Vagina (tissue), 2 donors: ENCODE measurements around the gene VPS37C. TPM values are rescaled to one million over a fixed set of nuclear protein-coding genes. Genes with fewer than 3 reads are reported as not detected.

Experiments
- DNase-seq, 2 donors: peaks; one replicate each; pipeline ENCODE4 v3.0.0-alpha.2; 2017; ENCODE audit errors: extremely low spot score in 2 of 2
- H3K27ac ChIP-seq: fragments of 200-600 bp; sonication (generic); one replicate; pipeline ENCODE4 v1.5.1; 2019
- H3K27me3 ChIP-seq: fragments of 200-600 bp; sonication (generic); one replicate; pipeline ENCODE4 v1.5.1; 2019
- H3K36me3 ChIP-seq, 2 donors: fragments of 200-600 bp; sonication (generic); one replicate each; pipeline ENCODE4 v1.5.1; 2017 to 2019
- H3K4me1 ChIP-seq: fragments of 200-600 bp; sonication (generic); one replicate; pipeline ENCODE4 v1.5.1; 2019
- H3K4me3 ChIP-seq, 2 donors: fragments of 200-600 bp; sonication (generic); 1 replicate in 1 of 2; 2 replicates in 1 of 2; pipeline ENCODE4 v1.5.1; 2016 to 2019
- H3K9me3 ChIP-seq: fragments of 200-600 bp; sonication (generic); one replicate; pipeline ENCODE4 v1.5.1; 2019
- POLR2A ChIP-seq, 2 donors: fragments of 450-650 bp; IDR thresholded peaks; one replicate each; pipeline ENCODE4 v1.6.1; 2017; ENCODE audit warnings: antibody characterized with exemption in 2 of 2, mild to moderate bottlenecking in 2 of 2, moderate library complexity in 2 of 2
- POLR2AphosphoS5 ChIP-seq, 2 donors: sonication (generic); formaldehyde crosslinking; IDR thresholded peaks; one replicate each; pipeline ENCODE4 v1.9.0; 2017; ENCODE audit warnings: antibody characterized with exemption in 2 of 2, mild to moderate bottlenecking in 2 of 2, low read depth in 1 of 2; ENCODE audit not compliant: insufficient read depth in 1 of 2
- intact Hi-C: fragments of 100-400 bp; cut with DNase I; formaldehyde crosslinking; loops from one replicate; pipeline ENCODE4 v1.15.1; 2023
- total RNA-seq: library from RNA; depleted of rRNA; stranded (reverse); fragments of >200 nt; gene quantifications from one replicate; pipeline ENCODE4 v1.2.3, GENCODE V29; 2016
- TF ChIP-seq, protein P1 (sequence below), 3 experiments: fragments of 450-650 bp in 2 of 3; fragments of 200-600 bp in 1 of 3; sonication (generic) in 1 of 3; IDR thresholded peaks; one replicate each; pipeline ENCODE4 v1.5.1; 2017 to 2019; ENCODE audit warnings: antibody characterized with exemption in 3 of 3, mild to moderate bottlenecking in 2 of 3, moderate library complexity in 2 of 3

The VPS37C gene
- total RNA-seq, 1 donor from 2014 or later: 15.7 TPM

DNA sequence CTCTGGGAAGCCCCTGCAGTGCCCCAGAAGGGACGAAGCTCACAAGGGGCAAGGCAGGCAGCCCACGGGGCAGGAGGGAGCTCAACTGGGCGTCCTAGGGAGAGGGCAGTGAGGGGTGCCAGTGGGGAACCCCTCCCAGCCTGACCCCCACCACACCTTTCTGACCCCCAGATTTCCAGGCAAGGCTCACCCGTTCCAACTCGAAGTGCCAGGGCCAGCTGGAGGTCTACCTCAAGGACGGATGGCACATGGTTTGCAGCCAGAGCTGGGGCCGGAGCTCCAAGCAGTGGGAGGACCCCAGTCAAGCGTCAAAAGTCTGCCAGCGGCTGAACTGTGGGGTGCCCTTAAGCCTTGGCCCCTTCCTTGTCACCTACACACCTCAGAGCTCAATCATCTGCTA is 43.2 kb downstream of the VPS37C start:
- Histone ChIP-seq H3K27me3 (no peaks in the 10 kb centered on the region), H3K27ac (no peak overlapping the region), H3K36me3 (no peaks in the 10 kb centered on the region), H3K4me3 (no peak overlapping the region), H3K9me3 (no peaks in the 10 kb centered on the region), H3K4me1 (no peaks in the 10 kb centered on the region)
- intact Hi-C loops: no loop called here
- TF ChIP-seq POLR2AphosphoS5 (IDR thresholded peaks at IDR 0.05; ENCODE audit: insufficient read depth in 1 of 2, low read depth in 1 of 2): no peak
- no peak for TF ChIP-seq POLR2A (IDR thresholded peaks at IDR 0.05)
- TF ChIP-seq, protein P1, sequence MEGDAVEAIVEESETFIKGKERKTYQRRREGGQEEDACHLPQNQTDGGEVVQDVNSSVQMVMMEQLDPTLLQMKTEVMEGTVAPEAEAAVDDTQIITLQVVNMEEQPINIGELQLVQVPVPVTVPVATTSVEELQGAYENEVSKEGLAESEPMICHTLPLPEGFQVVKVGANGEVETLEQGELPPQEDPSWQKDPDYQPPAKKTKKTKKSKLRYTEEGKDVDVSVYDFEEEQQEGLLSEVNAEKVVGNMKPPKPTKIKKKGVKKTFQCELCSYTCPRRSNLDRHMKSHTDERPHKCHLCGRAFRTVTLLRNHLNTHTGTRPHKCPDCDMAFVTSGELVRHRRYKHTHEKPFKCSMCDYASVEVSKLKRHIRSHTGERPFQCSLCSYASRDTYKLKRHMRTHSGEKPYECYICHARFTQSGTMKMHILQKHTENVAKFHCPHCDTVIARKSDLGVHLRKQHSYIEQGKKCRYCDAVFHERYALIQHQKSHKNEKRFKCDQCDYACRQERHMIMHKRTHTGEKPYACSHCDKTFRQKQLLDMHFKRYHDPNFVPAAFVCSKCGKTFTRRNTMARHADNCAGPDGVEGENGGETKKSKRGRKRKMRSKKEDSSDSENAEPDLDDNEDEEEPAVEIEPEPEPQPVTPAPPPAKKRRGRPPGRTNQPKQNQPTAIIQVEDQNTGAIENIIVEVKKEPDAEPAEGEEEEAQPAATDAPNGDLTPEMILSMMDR (IDR thresholded peaks at IDR 0.05): no peak
- DNase-seq: no peak

DNA sequence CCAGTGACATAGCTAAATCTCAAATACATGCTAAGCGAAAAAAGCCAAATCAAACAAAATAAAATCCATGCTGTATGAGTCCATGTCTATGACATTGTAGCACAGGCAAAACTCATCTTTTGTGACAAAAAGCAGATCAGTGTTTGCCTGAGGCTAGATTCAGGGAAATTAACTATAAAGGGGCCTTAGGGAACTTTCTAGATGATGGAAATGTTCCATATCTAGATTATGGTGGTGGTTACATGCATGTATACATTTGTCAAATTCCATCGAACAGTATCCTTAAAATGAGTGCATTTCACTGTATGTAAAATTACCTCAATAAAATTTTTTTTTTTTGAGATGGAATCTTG is 44.1 kb downstream of the VPS37C start:
- intact Hi-C loops: no loop called here
- DNase-seq: no peak
- H3K9me3 ChIP-seq: no peaks in the 10 kb centered on the region
- no peak overlapping the region for H3K4me3 ChIP-seq
- H3K27ac ChIP-seq: no peak overlapping the region
- no peaks in the 10 kb centered on the region for H3K27me3 ChIP-seq
- TF ChIP-seq POLR2A (IDR thresholded peaks at IDR 0.05): no peak
- H3K36me3 ChIP-seq: no peaks in the 10 kb centered on the region
- no peaks in the 10 kb centered on the region for H3K4me1 ChIP-seq

DNA sequence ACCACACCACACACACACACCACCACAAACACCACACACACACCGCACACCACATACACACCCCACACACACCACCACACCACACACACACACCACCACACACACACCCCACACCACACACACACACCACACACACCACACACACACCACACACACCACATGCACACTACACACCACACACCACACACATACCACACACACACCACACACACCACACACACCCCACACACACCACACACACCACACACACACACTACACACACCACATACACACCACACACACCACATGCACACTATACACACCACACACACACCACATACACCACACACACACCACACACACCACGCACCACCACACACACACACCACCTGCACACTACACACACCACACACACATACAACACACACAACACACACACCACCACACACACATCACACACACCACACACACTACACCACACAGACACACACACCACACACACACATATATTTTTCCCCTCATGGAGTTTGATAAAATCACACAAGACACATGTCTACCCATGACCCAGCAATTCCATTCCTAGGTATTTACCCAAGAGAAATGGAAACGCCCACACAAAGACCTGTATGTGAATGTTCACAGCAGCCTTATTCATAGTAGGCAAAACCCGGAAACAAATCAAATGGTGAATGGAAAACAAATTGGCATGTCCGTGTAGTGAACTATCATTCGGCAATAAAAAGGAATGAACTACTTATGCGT is 44.6 kb downstream of the VPS37C start:
- no peaks in the 10 kb centered on the region for H3K9me3 ChIP-seq
- H3K4me1 ChIP-seq: no peaks in the 10 kb centered on the region
- H3K36me3 ChIP-seq: no peaks in the 10 kb centered on the region
- intact Hi-C loops: no loop called here
- DNase-seq: no peak
- no peak overlapping the region for H3K27ac ChIP-seq
- no peak overlapping the region for H3K4me3 ChIP-seq
- H3K27me3 ChIP-seq: no peaks in the 10 kb centered on the region
- TF ChIP-seq POLR2A (IDR thresholded peaks at IDR 0.05): no peak
- TF ChIP-seq POLR2AphosphoS5 (IDR thresholded peaks at IDR 0.05; ENCODE audit: insufficient read depth in 1 of 2, low read depth in 1 of 2): no peak
- TF ChIP-seq, protein P1 (IDR thresholded peaks at IDR 0.05): no peak

DNA sequence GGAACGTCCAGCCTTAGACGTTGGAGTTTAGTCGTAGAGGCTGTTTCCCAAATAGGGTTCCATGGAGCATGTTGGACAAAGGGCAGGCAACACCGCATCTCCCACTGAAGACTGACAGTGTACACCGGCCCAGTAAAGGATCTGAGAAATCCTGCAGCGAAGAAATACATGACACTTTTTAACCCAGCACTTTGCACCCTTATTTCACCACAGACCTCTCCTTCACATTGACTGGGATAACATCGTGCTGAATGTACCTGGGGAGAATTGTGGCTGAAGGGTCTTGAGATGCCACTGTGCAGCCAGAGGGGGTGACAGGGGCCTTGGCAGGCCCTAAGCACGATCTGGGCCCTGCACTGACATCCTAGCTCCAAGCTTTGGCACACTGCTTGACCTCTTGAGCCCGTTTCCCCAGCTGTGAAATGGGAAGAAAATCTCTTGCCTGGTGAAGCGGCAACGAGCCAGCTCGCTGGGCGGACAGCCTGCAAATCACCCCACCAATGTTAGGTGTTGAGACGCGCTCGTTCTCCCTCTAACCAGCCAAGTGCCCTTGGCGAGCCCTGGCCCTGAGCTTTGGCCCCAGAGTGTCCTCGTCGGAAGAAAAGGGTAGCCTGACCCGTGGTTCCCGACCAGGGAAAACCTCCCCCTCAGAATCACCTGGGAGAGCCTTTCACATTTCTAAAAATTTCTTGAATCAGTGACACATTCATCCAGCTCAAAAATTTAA is 45.6 kb downstream of the VPS37C start:
- no peak overlapping the region for H3K27ac ChIP-seq
- no peaks in the 10 kb centered on the region for H3K4me1 ChIP-seq
- no peaks in the 10 kb centered on the region for H3K9me3 ChIP-seq
- no peak overlapping the region for H3K4me3 ChIP-seq
- DNase-seq: no peak
- no peaks in the 10 kb centered on the region for H3K36me3 ChIP-seq
- TF ChIP-seq POLR2A (IDR thresholded peaks at IDR 0.05): no peak
- intact Hi-C loops: no loop called here
- H3K27me3 ChIP-seq: no peaks in the 10 kb centered on the region

DNA sequence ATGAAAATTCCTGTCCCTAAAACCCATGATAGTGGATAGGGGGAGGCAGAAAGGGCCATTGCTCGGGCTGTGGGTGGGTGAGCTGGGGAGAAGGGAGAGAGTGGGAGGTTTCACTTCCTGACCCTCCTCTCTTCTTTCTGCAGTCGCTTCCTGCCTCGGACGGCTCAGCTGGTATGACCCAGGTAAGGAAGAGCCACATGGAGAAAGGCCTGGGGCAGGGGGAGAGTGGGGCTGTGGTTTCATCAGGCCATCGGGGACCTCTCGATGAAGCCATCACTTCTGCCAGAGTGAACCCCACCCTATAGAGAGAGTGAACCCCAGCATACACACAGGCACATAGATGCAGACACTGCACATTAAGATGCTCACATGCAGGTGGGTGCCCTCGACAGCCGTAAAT is 46.3 kb downstream of the VPS37C start:
- Histone ChIP-seq H3K27me3 (no peaks in the 10 kb centered on the region), H3K4me1 (no peaks in the 10 kb centered on the region), H3K36me3 (no peaks in the 10 kb centered on the region), H3K27ac (no peak overlapping the region), H3K9me3 (no peaks in the 10 kb centered on the region), H3K4me3 (no peak overlapping the region)
- no peak for DNase-seq
- TF ChIP-seq POLR2A (IDR thresholded peaks at IDR 0.05) (no peak), POLR2AphosphoS5 (IDR thresholded peaks at IDR 0.05; ENCODE audit: insufficient read depth in 1 of 2, low read depth in 1 of 2) (no peak)
- TF ChIP-seq, protein P1 (IDR thresholded peaks at IDR 0.05): no peak
- intact Hi-C loops: no loop called here

DNA sequence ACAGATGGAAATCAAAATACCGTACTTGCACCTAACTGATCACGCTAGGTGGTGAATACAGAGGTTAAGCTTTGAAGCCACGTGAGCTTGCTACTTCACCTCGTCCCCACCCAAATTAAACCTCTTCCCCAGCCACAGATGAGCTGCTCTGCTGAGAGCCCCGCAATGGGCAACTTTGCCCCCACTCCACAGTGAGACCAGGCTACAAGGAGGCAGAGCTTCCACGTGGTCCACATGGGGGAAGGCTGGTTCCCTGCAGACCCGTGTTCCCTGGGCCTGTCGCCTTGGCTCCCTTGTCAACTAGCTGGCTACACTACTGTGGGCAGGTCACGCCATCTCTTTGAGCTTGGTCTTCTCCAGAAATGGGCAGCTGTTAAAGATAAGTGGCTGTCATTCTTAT is 48.0 kb downstream of the VPS37C start:
- Histone ChIP-seq H3K27ac (no peak overlapping the region), H3K4me3 (no peak overlapping the region), H3K27me3 (no peaks in the 10 kb centered on the region), H3K9me3 (no peaks in the 10 kb centered on the region), H3K36me3 (no peaks in the 10 kb centered on the region), H3K4me1 (no peaks in the 10 kb centered on the region)
- intact Hi-C loops: no loop called here
- no peak for DNase-seq
- no peak for TF ChIP-seq POLR2AphosphoS5 (IDR thresholded peaks at IDR 0.05; ENCODE audit: insufficient read depth in 1 of 2, low read depth in 1 of 2)
- TF ChIP-seq POLR2A (IDR thresholded peaks at IDR 0.05): no peak
- TF ChIP-seq, protein P1 (IDR thresholded peaks at IDR 0.05): no peak
